ENCODE results near the gene STX18. TPM values are rescaled to one million over a fixed set of nuclear protein-coding genes. Genes with fewer than 3 reads are reported as not detected.

STX18 gene
- total and polyA plus RNA-seq, 2 of the 13 experiments (the other 11 are each of a cell fraction or from before 2014, with no cell fraction given) = 23.9 to 37.1 TPM

GRCh38 chr4:4486969-4487368, 54.9 kb downstream of the STX18 start (continued):
- TF ChIP-seq, protein P1, sequence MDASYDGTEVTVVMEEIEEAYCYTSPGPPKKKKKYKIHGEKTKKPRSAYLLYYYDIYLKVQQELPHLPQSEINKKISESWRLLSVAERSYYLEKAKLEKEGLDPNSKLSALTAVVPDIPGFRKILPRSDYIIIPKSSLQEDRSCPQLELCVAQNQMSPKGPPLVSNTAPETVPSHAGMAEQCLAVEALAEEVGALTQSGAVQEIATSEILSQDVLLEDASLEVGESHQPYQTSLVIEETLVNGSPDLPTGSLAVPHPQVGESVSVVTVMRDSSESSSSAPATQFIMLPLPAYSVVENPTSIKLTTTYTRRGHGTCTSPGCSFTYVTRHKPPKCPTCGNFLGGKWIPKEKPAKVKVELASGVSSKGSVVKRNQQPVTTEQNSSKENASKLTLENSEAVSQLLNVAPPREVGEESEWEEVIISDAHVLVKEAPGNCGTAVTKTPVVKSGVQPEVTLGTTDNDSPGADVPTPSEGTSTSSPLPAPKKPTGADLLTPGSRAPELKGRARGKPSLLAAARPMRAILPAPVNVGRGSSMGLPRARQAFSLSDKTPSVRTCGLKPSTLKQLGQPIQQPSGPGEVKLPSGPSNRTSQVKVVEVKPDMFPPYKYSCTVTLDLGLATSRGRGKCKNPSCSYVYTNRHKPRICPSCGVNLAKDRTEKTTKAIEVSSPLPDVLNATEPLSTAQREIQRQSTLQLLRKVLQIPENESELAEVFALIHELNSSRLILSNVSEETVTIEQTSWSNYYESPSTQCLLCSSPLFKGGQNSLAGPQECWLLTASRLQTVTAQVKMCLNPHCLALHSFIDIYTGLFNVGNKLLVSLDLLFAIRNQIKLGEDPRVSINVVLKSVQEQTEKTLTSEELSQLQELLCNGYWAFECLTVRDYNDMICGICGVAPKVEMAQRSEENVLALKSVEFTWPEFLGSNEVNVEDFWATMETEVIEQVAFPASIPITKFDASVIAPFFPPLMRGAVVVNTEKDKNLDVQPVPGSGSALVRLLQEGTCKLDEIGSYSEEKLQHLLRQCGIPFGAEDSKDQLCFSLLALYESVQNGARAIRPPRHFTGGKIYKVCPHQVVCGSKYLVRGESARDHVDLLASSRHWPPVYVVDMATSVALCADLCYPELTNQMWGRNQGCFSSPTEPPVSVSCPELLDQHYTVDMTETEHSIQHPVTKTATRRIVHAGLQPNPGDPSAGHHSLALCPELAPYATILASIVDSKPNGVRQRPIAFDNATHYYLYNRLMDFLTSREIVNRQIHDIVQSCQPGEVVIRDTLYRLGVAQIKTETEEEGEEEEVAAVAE (CRISPR knock-in tag; IDR thresholded peaks at IDR 0.05; ENCODE audit: borderline replicate concordance) = no peak
- TF ChIP-seq PHF20 (CRISPR knock-in tag; IDR thresholded peaks at IDR 0.05) = no peak
- TF ChIP-seq, protein P2, sequence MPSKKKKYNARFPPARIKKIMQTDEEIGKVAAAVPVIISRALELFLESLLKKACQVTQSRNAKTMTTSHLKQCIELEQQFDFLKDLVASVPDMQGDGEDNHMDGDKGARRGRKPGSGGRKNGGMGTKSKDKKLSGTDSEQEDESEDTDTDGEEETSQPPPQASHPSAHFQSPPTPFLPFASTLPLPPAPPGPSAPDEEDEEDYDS (CRISPR knock-in tag; IDR thresholded peaks at IDR 0.05) = no peak; the same call in 1 of the 2 replicates
- no peak for TF ChIP-seq SNRNP70 (IDR thresholded peaks at IDR 0.05; ENCODE audit: low read depth, low read length)
- no peak for TF ChIP-seq GMEB2 (CRISPR knock-in tag; IDR thresholded peaks at IDR 0.05; ENCODE audit: low read depth)
- TF ChIP-seq ZNF10 (CRISPR knock-in tag; IDR thresholded peaks at IDR 0.05; ENCODE audit: borderline replicate concordance, low read depth) = no peak
- no peak for TF ChIP-seq PHB2 (IDR thresholded peaks at IDR 0.05; ENCODE audit: partially characterized antibody)
- 0 out of 2 replicates have a peak, but pooled peaks have one; percentile 43 for TF ChIP-seq ZNF280D (CRISPR knock-in tag; IDR thresholded peaks at IDR 0.05)
- no peak for TF ChIP-seq ZNF136 (CRISPR knock-in tag; IDR thresholded peaks at IDR 0.05; ENCODE audit: low read depth)
- no peak for TF ChIP-seq TRIM24 (CRISPR knock-in tag; IDR thresholded peaks at IDR 0.05)
- TF ChIP-seq RBM22 (optimal IDR thresholded peaks at IDR 0.05; ENCODE audit: low read length) = no peak
- no peak for TF ChIP-seq EED (CRISPR knock-in tag; IDR thresholded peaks at IDR 0.05)
- TF ChIP-seq SMC3 (IDR thresholded peaks at IDR 0.05; ENCODE audit: low read length) = no peak
- TF ChIP-seq, protein P3, sequence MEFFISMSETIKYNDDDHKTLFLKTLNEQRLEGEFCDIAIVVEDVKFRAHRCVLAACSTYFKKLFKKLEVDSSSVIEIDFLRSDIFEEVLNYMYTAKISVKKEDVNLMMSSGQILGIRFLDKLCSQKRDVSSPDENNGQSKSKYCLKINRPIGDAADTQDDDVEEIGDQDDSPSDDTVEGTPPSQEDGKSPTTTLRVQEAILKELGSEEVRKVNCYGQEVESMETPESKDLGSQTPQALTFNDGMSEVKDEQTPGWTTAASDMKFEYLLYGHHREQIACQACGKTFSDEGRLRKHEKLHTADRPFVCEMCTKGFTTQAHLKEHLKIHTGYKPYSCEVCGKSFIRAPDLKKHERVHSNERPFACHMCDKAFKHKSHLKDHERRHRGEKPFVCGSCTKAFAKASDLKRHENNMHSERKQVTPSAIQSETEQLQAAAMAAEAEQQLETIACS (CRISPR knock-in tag; IDR thresholded peaks at IDR 0.05) = no peak
- no peak for TF ChIP-seq JUND (CRISPR knock-in tag; IDR thresholded peaks at IDR 0.05)
- TF ChIP-seq SNAPC5 (CRISPR knock-in tag; IDR thresholded peaks at IDR 0.05; ENCODE audit: borderline replicate concordance) = no peak
- TF ChIP-seq ZNF251 (CRISPR knock-in tag; IDR thresholded peaks at IDR 0.05) = no peak

Data from HepG2 (cell line).